H1 (cell line): ENCODE data around the gene TMEM244. TPM values are rescaled to one million over a fixed set of nuclear protein-coding genes. Genes with fewer than 3 reads are reported as not detected.

Experiments
- CTCF ChIA-PET: fragments of 300-600 bp; sonication (Branson Sonifier 250); formaldehyde crosslinking; loops from one replicate; lab custom pipeline; 2021; ENCODE audit not compliant: partially characterized antibody; lab: Charles Lee
- POLR2A ChIA-PET: fragments of 300-600 bp; sonication (Branson Sonifier 250); formaldehyde crosslinking; loops from one replicate; lab custom pipeline; 2021; ENCODE audit warnings: inconsistent platforms; ENCODE audit not compliant: partially characterized antibody; lab: Charles Lee
- DNase-seq, 2 experiments: peaks; one replicate each; pipeline versions ENCODE4 v3.0.0 to v3.0.0-alpha.2; 2010 to 2022; ENCODE audit warnings: low spot score in 2 of 2, low read depth in 1 of 2, mixed read lengths in 1 of 2
- FAIRE-seq: peaks from 2 replicates; lab custom pipeline; 2011; peaks lifted over from hg19 to GRCh38; lab: Jason Lieb, UNC
- H2AFZ ChIP-seq: 2 replicates; pipeline ENCODE4 v1.8.1; 2012; ENCODE audit warnings: low read length, inconsistent platforms
- H2AK5ac ChIP-seq: 2 replicates; pipeline ENCODE4 v1.6.1; 2013; ENCODE audit warnings: low read depth, low read length
- H2BK120ac ChIP-seq: replicated peaks from 2 replicates; pipeline ENCODE3; 2013; ENCODE audit warnings: low read depth, low read length, inconsistent platforms
- H2BK12ac ChIP-seq: 2 replicates; pipeline ENCODE4 v1.6.1; 2013; ENCODE audit warnings: low read depth, low read length
- H2BK15ac ChIP-seq: 2 replicates; pipeline ENCODE4 v1.6.1; 2013; ENCODE audit warnings: low read length
- H2BK20ac ChIP-seq: 2 replicates; pipeline ENCODE4 v1.6.1; 2013; ENCODE audit warnings: low read length
- H2BK5ac ChIP-seq: 2 replicates; pipeline ENCODE4 v1.6.1; 2013; ENCODE audit warnings: low read depth, low read length
- H3K14ac ChIP-seq: 2 replicates; pipeline ENCODE4 v1.6.1; 2013; ENCODE audit warnings: inconsistent platforms; ENCODE audit not compliant: insufficient read length
- H3K18ac ChIP-seq: 2 replicates; pipeline ENCODE4 v1.6.1; 2013; ENCODE audit warnings: low read length; ENCODE audit errors: extremely low read depth
- H3K23ac ChIP-seq: 2 replicates; pipeline ENCODE4 v1.6.1; 2013; ENCODE audit warnings: inconsistent platforms; ENCODE audit not compliant: insufficient read length
- H3K23me2 ChIP-seq: 2 replicates; pipeline ENCODE4 v1.6.1; 2013; ENCODE audit warnings: low read depth, low read length
- H3K27ac ChIP-seq: 2 replicates; pipeline ENCODE4 v1.6.1; 2011; ENCODE audit warnings: low read depth, low read length, inconsistent platforms
- H3K27me3 ChIP-seq, 4 experiments: replicated peaks in 1 of 4; 1 replicate in 1 of 4; 2 replicates in 3 of 4; pipeline versions ENCODE4 v1.6.1 to v1.8.1; 2011 to 2013; ENCODE audit warnings: low read length in 3 of 4, mild to moderate bottlenecking in 3 of 4, inconsistent platforms in 2 of 4, mixed read lengths in 2 of 4, moderate library complexity in 1 of 4; ENCODE audit not compliant: control insufficient read depth in 3 of 4, insufficient read depth in 3 of 4; ENCODE audit errors: extremely low read depth in 1 of 4
- H3K36me3 ChIP-seq, 4 experiments: 2 replicates each; pipeline versions ENCODE4 v1.6.1 to v1.8.1; 2011 to 2013; ENCODE audit warnings: mild to moderate bottlenecking in 4 of 4, low read length in 3 of 4, moderate library complexity in 2 of 4, control low read depth in 1 of 4, inconsistent platforms in 1 of 4; ENCODE audit not compliant: insufficient read depth in 4 of 4, control insufficient read depth in 2 of 4
- H3K4ac ChIP-seq: replicated peaks from 2 replicates; pipeline ENCODE3; 2013; ENCODE audit warnings: low read length, low read depth, mixed read lengths, inconsistent platforms; ENCODE audit not compliant: insufficient read length
- H3K4me1 ChIP-seq, 4 experiments: replicated peaks in 1 of 4; 1 replicate in 1 of 4; 2 replicates in 3 of 4; pipeline versions ENCODE4 v1.6.1 to v1.8.1; 2011 to 2013; ENCODE audit warnings: low read length in 3 of 4, inconsistent platforms in 2 of 4, mixed read lengths in 1 of 4; ENCODE audit not compliant: insufficient read depth in 4 of 4, control insufficient read depth in 3 of 4
- H3K4me2 ChIP-seq, 2 experiments: 2 replicates each; pipeline versions ENCODE4 v1.6.1 to v1.8.1; 2011 to 2013; ENCODE audit warnings: low read depth in 2 of 2, low read length in 2 of 2, control low read depth in 1 of 2, inconsistent platforms in 1 of 2, mild to moderate bottlenecking in 1 of 2; ENCODE audit not compliant: insufficient read depth in 1 of 2
- H3K4me3 ChIP-seq, 4 experiments: fragments of 200-600, 300-600 bp in 1 of 4; sonication (generic), shearing (Covaris generic), sonication (Bioruptor Twin) in 1 of 4; 2 replicates each; pipeline versions ENCODE4 v1.5.1 to v1.8.1; 2011 to 2016; ENCODE audit warnings: low read length in 4 of 4, low read depth in 3 of 4, control low read depth in 2 of 4, inconsistent platforms in 2 of 4, mild to moderate bottlenecking in 2 of 4, mixed read lengths in 1 of 4, moderate library complexity in 1 of 4; ENCODE audit not compliant: insufficient read depth in 2 of 4; ENCODE audit errors: extremely low read depth in 1 of 4
- H3K56ac ChIP-seq: replicated peaks from 2 replicates; pipeline ENCODE3; 2013; ENCODE audit warnings: low read depth, mild to moderate bottlenecking, mixed read lengths, low read length, inconsistent platforms; ENCODE audit not compliant: insufficient read length
- H3K79me1 ChIP-seq: 2 replicates; pipeline ENCODE4 v1.6.1; 2013; ENCODE audit warnings: low read depth, low read length, control low read depth
- H3K79me2 ChIP-seq, 2 experiments: 2 replicates each; pipeline versions ENCODE4 v1.6.1 to v1.8.1; 2012 to 2013; ENCODE audit warnings: low read length in 2 of 2, mild to moderate bottlenecking in 2 of 2, inconsistent platforms in 1 of 2; ENCODE audit not compliant: insufficient read depth in 2 of 2, control insufficient read depth in 1 of 2
- H3K9ac ChIP-seq, 4 experiments: replicated peaks in 1 of 4; 1 replicate in 1 of 4; 2 replicates in 3 of 4; pipeline versions ENCODE4 v1.6.1 to v1.8.1; 2011 to 2013; ENCODE audit warnings: low read depth in 3 of 4, low read length in 3 of 4, control low read depth in 2 of 4, mild to moderate bottlenecking in 2 of 4, moderate library complexity in 2 of 4, inconsistent platforms in 1 of 4; ENCODE audit errors: extremely low read depth in 1 of 4
- H3K9me3 ChIP-seq, 2 experiments: 2 replicates each; pipeline versions ENCODE4 v1.6.1 to v1.8.1; 2012 to 2013; ENCODE audit warnings: mild to moderate bottlenecking in 2 of 2, moderate library complexity in 2 of 2, control low read depth in 1 of 2, inconsistent platforms in 1 of 2, low read depth in 1 of 2, low read length in 1 of 2, mixed read lengths in 1 of 2; ENCODE audit not compliant: insufficient read depth in 2 of 2
- H4K20me1 ChIP-seq, 2 experiments: replicated peaks in 1 of 2; 2 replicates each; pipeline versions ENCODE3 to v1.8.1; 2011 to 2013; ENCODE audit warnings: inconsistent platforms in 2 of 2, low read length in 2 of 2, mild to moderate bottlenecking in 1 of 2; ENCODE audit not compliant: insufficient read depth in 2 of 2, control insufficient read depth in 1 of 2
- H4K5ac ChIP-seq: 2 replicates; pipeline ENCODE4 v1.6.1; 2013; ENCODE audit warnings: low read length, low read depth, mixed read lengths, inconsistent platforms; ENCODE audit not compliant: insufficient read length
- H4K8ac ChIP-seq: 2 replicates; pipeline ENCODE4 v1.8.0; 2013; ENCODE audit warnings: mild to moderate bottlenecking, moderate library complexity, low read length, inconsistent platforms; ENCODE audit not compliant: insufficient read depth; ENCODE audit errors: extremely low read depth
- H4K91ac ChIP-seq: replicated peaks from 2 replicates; pipeline ENCODE3; 2013; ENCODE audit warnings: low read length, mixed read lengths, inconsistent platforms; ENCODE audit not compliant: insufficient read length
- CBX8 ChIP-seq: fragments of 300-800, 300-1000 bp; sonication (generic); IDR thresholded peaks from 2 replicates; pipeline ENCODE4 v1.7.1; 2016; ENCODE audit warnings: low read depth, low read length, borderline replicate concordance
- CEBPB ChIP-seq: IDR thresholded peaks from 2 replicates; pipeline ENCODE4 v1.6.1; 2012; ENCODE audit warnings: low read depth, low read length
- CHD2 ChIP-seq: IDR thresholded peaks from 2 replicates; pipeline ENCODE4 v1.6.1; 2012; ENCODE audit warnings: low read length, improper control_type of control experiment
- E2F6 ChIP-seq: IDR thresholded peaks from 2 replicates; pipeline ENCODE4 v1.6.1; 2012; ENCODE audit warnings: inconsistent platforms
- EGR1 ChIP-seq: IDR thresholded peaks from 2 replicates; pipeline ENCODE4 v1.6.1; 2011; ENCODE audit warnings: low read depth, low read length, borderline replicate concordance
- KDM4A ChIP-seq: IDR thresholded peaks from one replicate; pipeline ENCODE4 v1.7.1; 2012; ENCODE audit warnings: low read depth, mild to moderate bottlenecking, moderate library complexity, low read length, inconsistent platforms; ENCODE audit not compliant: severe bottlenecking
- KDM5A ChIP-seq: fragments of 200-600 bp; IDR thresholded peaks from 2 replicates; pipeline ENCODE4 v1.7.1; 2012; ENCODE audit warnings: mild to moderate bottlenecking, low read length, inconsistent platforms, mixed read lengths
- MAFK ChIP-seq: IDR thresholded peaks from 2 replicates; pipeline ENCODE4 v1.6.1; 2012; ENCODE audit warnings: low read depth, mild to moderate bottlenecking, improper control_type of control experiment, low read length
- RAD21 ChIP-seq, 2 experiments: IDR thresholded peaks in 1 of 2; conservative IDR thresholded peaks in 1 of 2; 2 replicates each; pipeline ENCODE4 v1.6.1; 2011; ENCODE audit warnings: low read depth in 2 of 2, low read length in 2 of 2, improper control_type of control experiment in 1 of 2, inconsistent platforms in 1 of 2, mild to moderate bottlenecking in 1 of 2, moderate library complexity in 1 of 2
- RNF2 ChIP-seq: fragments of 200-900, 300-1000 bp; sonication (generic); IDR thresholded peaks from 2 replicates; pipeline ENCODE4 v1.7.1; 2016; ENCODE audit warnings: borderline replicate concordance, low read depth, mild to moderate bottlenecking, antibody characterized with exemption, low read length; ENCODE audit not compliant: poor library complexity, severe bottlenecking; ENCODE audit errors: missing control alignments
- SIRT6 ChIP-seq: IDR thresholded peaks from one replicate; pipeline ENCODE4 v1.7.1; 2012; ENCODE audit warnings: low read length, inconsistent platforms
- SRF ChIP-seq: IDR thresholded peaks from 2 replicates; pipeline ENCODE4 v1.6.1; 2011; ENCODE audit warnings: mild to moderate bottlenecking, low read depth, low read length, moderate library complexity
- SUZ12 ChIP-seq: fragments of 200-600 bp; sonication (generic); IDR thresholded peaks from 2 replicates; pipeline ENCODE4 v1.6.1; 2012; ENCODE audit warnings: mild to moderate bottlenecking, inconsistent platforms, low read length, moderate library complexity, mixed read lengths
- TEAD4 ChIP-seq: IDR thresholded peaks from 2 replicates; pipeline ENCODE4 v1.6.1; 2012; ENCODE audit warnings: low read depth, low read length, inconsistent platforms, mixed read lengths
- WGBS, 2 experiments: shearing (Covaris generic) in 1 of 2; methylation state at CpG; one replicate each; pipeline versions ENCODE4 v1.1.6 to v1.1.7; 2013 to 2015; ENCODE audit warnings: low lambda C conversion rate in 2 of 2, mixed read lengths in 2 of 2, inconsistent platforms in 1 of 2, low coverage in 1 of 2, missing lambda C conversion rate in 1 of 2; ENCODE audit not compliant: insufficient replicate concordance in 2 of 2, insufficient coverage in 1 of 2, insufficient read length in 1 of 2; ENCODE audit errors: extremely low coverage in 1 of 2, missing lambda C conversion rate in 1 of 2; 5-methylcytosine and 5-hydroxymethylcytosine counted together
- polyA plus RNA-seq, 7 experiments: library from polyadenylated mRNA; depleted of rRNA in 3 of 7; stranded (reverse) in 5 of 7; unstranded in 2 of 7; fragments of >200 nt in 5 of 7; fragments of 200-250 nt in 2 of 7; gene quantifications; 1 replicate in 5 of 7; 2 replicates in 1 of 7; 4 replicates in 1 of 7; pipeline versions ENCODE4 v1.2.1 to v1.2.3, GENCODE V29; 2011 to 2013; ENCODE audit warnings: missing spikeins in 2 of 7, mixed read lengths in 2 of 7
- total RNA-seq: library from RNA; stranded (reverse); fragmentation: NEBNext Ultra II Directional; extraction: Animal tissue kit (Norgen Biotek cat#: 25700); gene quantifications from 2 replicates; pipeline ENCODE4 v1.2.1, GENCODE V29; 2021

Gene TMEM244
- total and polyA plus RNA-seq, 2 of the 8 experiments (the other 6 are each of a cell fraction or from before 2014, with no cell fraction given) = not detected

GRCh38 chr6:129857838-129858237, 3.3 kb downstream of the TMEM244 start:
- Histone ChIP-seq H2BK120ac (no peak overlapping the region), H2BK12ac (no peak overlapping the region), H2AFZ (no peak overlapping the region), H2BK15ac (no peak overlapping the region), H4K8ac (no peak overlapping the region), H3K9ac (no peak overlapping the region), H3K4ac (no peak overlapping the region), H2AK5ac (no peak overlapping the region), H3K23ac (no peak overlapping the region), H2BK5ac (no peak overlapping the region), H3K79me1 (no peaks in the 10 kb centered on the region), H3K4me2 (no peak overlapping the region), H4K5ac (no peak overlapping the region), H3K79me2 (no peaks in the 10 kb centered on the region), H3K9me3 (no peaks in the 10 kb centered on the region), H3K18ac (no peak overlapping the region), H3K23me2 (no peaks in the 10 kb centered on the region), H3K27ac (no peak overlapping the region), H3K4me3 (no peak overlapping the region), H4K20me1 (no peaks in the 10 kb centered on the region), H3K14ac (no peak overlapping the region), H2BK20ac (no peak overlapping the region), H3K56ac (no peak overlapping the region), H3K4me1 (no peaks in the 10 kb centered on the region), H4K91ac (no peak overlapping the region), H3K36me3 (no peaks in the 10 kb centered on the region), H3K27me3 (no peaks in the 10 kb centered on the region)
- FAIRE-seq = no peak
- TF ChIP-seq SRF (no peak), CBX8 (no peak), TEAD4 (no peak), SUZ12 (no peak), CHD2 (no peak), KDM5A (no peak), CEBPB (no peak), SIRT6 (no peak), KDM4A (no peak), RAD21 (IDR thresholded peaks at IDR 0.05 in 1 of 2, conservative IDR thresholded peaks at IDR 0.05 in 1 of 2; ENCODE audit: low read depth in 2 of 2, low read length in 2 of 2) (no peak), EGR1 (no peak), E2F6 (no peak), MAFK (no peak), RNF2 (no peak)
- ChIA-PET POLR2A (no interaction called here), CTCF (no interaction called here)
- WGBS, 2 experiments = 63% methylated on average over 4 of the region's 4 CpGs; no CpG with 5 or more reads in 1 of the 2 experiments
- no peak for DNase-seq
